ENCODE data around the gene HCN4. TPM values are rescaled to one million over a fixed set of nuclear protein-coding genes. Genes with fewer than 3 reads are reported as not detected.
"Not testable (repeated sequence)": the region's sequence is repeated elsewhere in the genome, so short reads cannot be mapped to it uniquely, and the experiment has no call there.

HCN4 gene
- total and polyA plus RNA-seq, 2 experiments from 2014 or later = 2.4 to 10.6 TPM

- H3K27me3 Mint-ChIP-seq (ENCODE audit: insufficient read depth, low read depth, poor library complexity); H3F3A ChIP-seq (replicated peaks; ENCODE audit: low read depth); H3K4me3 Mint-ChIP-seq; H3K9me2 ChIP-seq (ENCODE audit: insufficient read depth); H3K79me2 ChIP-seq (replicated peaks; ENCODE audit: insufficient read depth); H3K4me2 ChIP-seq; H3K36me3 ChIP-seq (ENCODE audit: insufficient read depth); H3K4me3 ChIP-seq; H4K20me1 ChIP-seq (replicated peaks; ENCODE audit: insufficient read depth); DNase-seq (ENCODE audit: low spot score); H2AFZ ChIP-seq; H3K9me3 Mint-ChIP-seq; H3K36me3 Mint-ChIP-seq (ENCODE audit: low read depth); H3K27ac ChIP-seq (ENCODE audit: low read depth); H3K27me3 ChIP-seq (ENCODE audit: insufficient read depth); ATAC-seq; H3K27ac Mint-ChIP-seq: not testable (repeated sequence)
- H3K4me1 Mint-ChIP-seq = peaks cover 27% of the 10 kb centered on the region
- peaks cover 18% of the 10 kb centered on the region for H3K4me1 ChIP-seq (ENCODE audit: insufficient read depth)
Measured at GRCh38 chr15:73400222-73400621, 31.5 kb upstream of the HCN4 start.

- Histone ChIP-seq H3K4me2 (no peak overlapping the region), H3K27ac (ENCODE audit: low read depth) (no peak overlapping the region), H2AFZ (no peak overlapping the region), H3K4me3 (no peak overlapping the region), H3K79me2 (replicated peaks; ENCODE audit: insufficient read depth) (no peaks in the 10 kb centered on the region), H3K4me1 (ENCODE audit: insufficient read depth) (peaks cover 18% of the 10 kb centered on the region), H3K27me3 (ENCODE audit: insufficient read depth) (no peaks in the 10 kb centered on the region), H3F3A (replicated peaks; ENCODE audit: low read depth) (no peaks in the 10 kb centered on the region), H3K9me2 (ENCODE audit: insufficient read depth) (no peaks in the 10 kb centered on the region), H4K20me1 (replicated peaks; ENCODE audit: insufficient read depth) (no peaks in the 10 kb centered on the region), H3K36me3 (ENCODE audit: insufficient read depth) (no peaks in the 10 kb centered on the region)
- Mint-ChIP-seq H3K36me3 (ENCODE audit: low read depth) (no peaks in the 10 kb centered on the region), H3K9me3 (no peaks in the 10 kb centered on the region), H3K27ac (no peak overlapping the region), H3K4me1 (peaks cover 26% of the 10 kb centered on the region), H3K27me3 (ENCODE audit: insufficient read depth, low read depth, poor library complexity) (no peaks in the 10 kb centered on the region), H3K4me3 (no peak overlapping the region)
- no peak; the same call in 2 of the 3 replicates for ATAC-seq
- no peak for DNase-seq (ENCODE audit: low spot score)
- TF ChIP-seq ZNF462 (CRISPR knock-in tag; IDR thresholded peaks at IDR 0.05) (no peak), EZH2 (IDR thresholded peaks at IDR 0.05; ENCODE audit: low read depth, unreplicated experiment) (no peak), CREB1 (CRISPR knock-in tag; IDR thresholded peaks at IDR 0.05; ENCODE audit: low read depth) (no peak), ZNF114 (CRISPR knock-in tag; IDR thresholded peaks at IDR 0.05) (no peak), JUNB (IDR thresholded peaks at IDR 0.05; ENCODE audit: unreplicated experiment) (no peak), NANOG (IDR thresholded peaks at IDR 0.05; ENCODE audit: borderline replicate concordance) (no peak), ZNF331 (CRISPR knock-in tag; IDR thresholded peaks at IDR 0.05; ENCODE audit: low read depth) (no peak), ETS1 (IDR thresholded peaks at IDR 0.05) (no peak), STAT1 (IDR thresholded peaks at IDR 0.05; ENCODE audit: unreplicated experiment) (no peak), REST (IDR thresholded peaks at IDR 0.05; ENCODE audit: unreplicated experiment) (no peak), POLR2AphosphoS5 (IDR thresholded peaks at IDR 0.05; ENCODE audit: low read depth) (no peak), EZH2phosphoT487 (IDR thresholded peaks at IDR 0.05; ENCODE audit: unreplicated experiment) (no peak)
Measured at GRCh38 chr15:73398861-73399260, 30.1 kb upstream of the HCN4 start.

Measured in GM23338 (cell line).